Right lobe of liver (tissue), 4 donors: ENCODE data around the gene MTARC1.

Experiments
- POLR2A ChIP-seq: fragments of 450-650 bp; IDR thresholded peaks from one replicate; pipeline ENCODE4 v1.6.1; 2017; ENCODE audit warnings: antibody characterized with exemption, mild to moderate bottlenecking
- TF ChIP-seq, protein P1 (sequence below), 4 donors: fragments of 200-600 bp in 3 of 4; fragments of 450-650 bp in 1 of 4; IDR thresholded peaks; one replicate each; pipeline versions ENCODE4 v1.5.1 to v1.8.0; 2016 to 2022; ENCODE audit warnings: antibody characterized with exemption in 4 of 4, mild to moderate bottlenecking in 2 of 4
- donor health status: DM: no; HTN: no; CAD: no.
- donor health status: DM: no; HTN: no; CAD: no.
- donor health status: DM: no; HTN: yes; CAD: no.

DNA sequence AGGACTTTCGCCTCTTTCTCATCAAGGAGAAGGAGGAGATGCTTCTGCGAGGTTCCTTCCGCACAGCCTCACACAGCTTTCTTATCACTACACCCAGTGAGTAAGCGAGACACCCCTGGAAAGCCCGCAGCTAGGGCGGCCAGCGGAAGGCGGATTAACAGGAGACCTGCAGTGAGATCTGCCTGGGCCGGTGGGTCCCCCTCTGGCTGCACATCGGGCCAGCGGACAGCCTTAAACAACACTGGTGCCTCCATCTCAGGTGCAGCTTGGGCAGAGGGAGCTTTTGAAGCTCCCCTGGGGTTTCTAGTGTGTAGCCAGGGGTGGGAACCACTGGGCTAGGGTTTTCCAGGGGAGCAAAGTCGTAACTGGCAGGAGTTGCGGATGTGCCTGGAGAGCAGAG lies 17.5 kb upstream of the MTARC1 start:
- TF ChIP-seq, protein P1, sequence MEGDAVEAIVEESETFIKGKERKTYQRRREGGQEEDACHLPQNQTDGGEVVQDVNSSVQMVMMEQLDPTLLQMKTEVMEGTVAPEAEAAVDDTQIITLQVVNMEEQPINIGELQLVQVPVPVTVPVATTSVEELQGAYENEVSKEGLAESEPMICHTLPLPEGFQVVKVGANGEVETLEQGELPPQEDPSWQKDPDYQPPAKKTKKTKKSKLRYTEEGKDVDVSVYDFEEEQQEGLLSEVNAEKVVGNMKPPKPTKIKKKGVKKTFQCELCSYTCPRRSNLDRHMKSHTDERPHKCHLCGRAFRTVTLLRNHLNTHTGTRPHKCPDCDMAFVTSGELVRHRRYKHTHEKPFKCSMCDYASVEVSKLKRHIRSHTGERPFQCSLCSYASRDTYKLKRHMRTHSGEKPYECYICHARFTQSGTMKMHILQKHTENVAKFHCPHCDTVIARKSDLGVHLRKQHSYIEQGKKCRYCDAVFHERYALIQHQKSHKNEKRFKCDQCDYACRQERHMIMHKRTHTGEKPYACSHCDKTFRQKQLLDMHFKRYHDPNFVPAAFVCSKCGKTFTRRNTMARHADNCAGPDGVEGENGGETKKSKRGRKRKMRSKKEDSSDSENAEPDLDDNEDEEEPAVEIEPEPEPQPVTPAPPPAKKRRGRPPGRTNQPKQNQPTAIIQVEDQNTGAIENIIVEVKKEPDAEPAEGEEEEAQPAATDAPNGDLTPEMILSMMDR (IDR thresholded peaks at IDR 0.05) = no peak
- TF ChIP-seq POLR2A = no peak
